GM23338 (cell line): Measurements from ENCODE around the gene PRKCQ. TPM values are rescaled to one million over a fixed set of nuclear protein-coding genes. Genes with fewer than 3 reads are reported as not detected.

ENCODE experiments used
- ATAC-seq: fragments of 200-7000 bp; cut with Tn5 transposase; 3 replicates; pipeline ENCODE4 v1.9.1; 2020
- DNase-seq: peaks from one replicate; pipeline ENCODE4 v3.0.0-alpha.2; 2015; ENCODE audit warnings: low spot score
- H2AFZ ChIP-seq: fragments of 200-600 bp; sonication (generic); 2 replicates; pipeline ENCODE4 v1.8.0; 2016; ENCODE audit warnings: antibody characterized with exemption, mild to moderate bottlenecking, moderate library complexity
- H3F3A ChIP-seq: fragments of 200-600 bp; sonication (generic); replicated peaks from 2 replicates; pipeline ENCODE4 v1.8.0; 2017; ENCODE audit warnings: antibody characterized with exemption, mixed run types, low read depth
- H3K27ac ChIP-seq: fragments of 200-600 bp; sonication (generic); 2 replicates; pipeline ENCODE4 v1.6.1; 2016; ENCODE audit warnings: low read depth
- H3K27me3 ChIP-seq: fragments of 200-600 bp; sonication (generic); 2 replicates; pipeline ENCODE4 v1.8.0; 2016; ENCODE audit warnings: mild to moderate bottlenecking, mixed run types, moderate library complexity; ENCODE audit not compliant: insufficient read depth
- H3K36me3 ChIP-seq: fragments of 200-600 bp; sonication (generic); 2 replicates; pipeline ENCODE4 v1.8.0; 2016; ENCODE audit warnings: mild to moderate bottlenecking; ENCODE audit not compliant: insufficient read depth
- H3K4me1 ChIP-seq: fragments of 200-600 bp; sonication (generic); 2 replicates; pipeline ENCODE4 v1.8.0; 2016; ENCODE audit warnings: mild to moderate bottlenecking, moderate library complexity; ENCODE audit not compliant: insufficient read depth
- H3K4me2 ChIP-seq: fragments of 200-600 bp; sonication (generic); 2 replicates; pipeline ENCODE4 v1.7.1; 2017; ENCODE audit warnings: mixed run types
- H3K4me3 ChIP-seq: fragments of 200-600 bp; sonication (generic); 2 replicates; pipeline ENCODE4 v1.6.1; 2016; ENCODE audit warnings: mixed run types
- H3K79me2 ChIP-seq: fragments of 200-600 bp; sonication (generic); replicated peaks from 2 replicates; pipeline ENCODE4 v1.8.0; 2017; ENCODE audit warnings: mild to moderate bottlenecking; ENCODE audit not compliant: insufficient read depth
- H3K9me2 ChIP-seq: fragments of 200-600 bp; sonication (generic); 2 replicates; pipeline ENCODE4 v1.8.0; 2017; ENCODE audit not compliant: insufficient read depth
- H4K20me1 ChIP-seq: fragments of 200-600 bp; sonication (generic); replicated peaks from 2 replicates; pipeline ENCODE4 v1.8.0; 2017; ENCODE audit warnings: mild to moderate bottlenecking; ENCODE audit not compliant: insufficient read depth
- H3K27ac Mint-ChIP-seq: 2 replicates; pipeline ENCODE4 v1.8.0; 2020; ENCODE audit warnings: inconsistent platforms, mild to moderate bottlenecking, moderate library complexity, mixed read lengths
- H3K27me3 Mint-ChIP-seq: 3 replicates; pipeline ENCODE4 v1.8.0; 2022; ENCODE audit warnings: low read depth, mild to moderate bottlenecking, moderate library complexity, mixed read lengths, inconsistent platforms; ENCODE audit not compliant: insufficient read depth, poor library complexity
- H3K36me3 Mint-ChIP-seq: 3 replicates; pipeline ENCODE4 v1.8.0; 2021; ENCODE audit warnings: low read depth, mild to moderate bottlenecking, inconsistent platforms, moderate library complexity, mixed read lengths
- H3K4me1 Mint-ChIP-seq: 3 replicates; pipeline ENCODE4 v1.8.0; 2020; ENCODE audit warnings: mild to moderate bottlenecking, inconsistent platforms, mixed read lengths
- H3K4me3 Mint-ChIP-seq: 3 replicates; pipeline ENCODE4 v1.8.0; 2021; ENCODE audit warnings: moderate library complexity, mild to moderate bottlenecking, inconsistent platforms, mixed read lengths
- H3K9me3 Mint-ChIP-seq: 3 replicates; pipeline ENCODE4 v1.8.0; 2020; ENCODE audit warnings: moderate library complexity, mild to moderate bottlenecking, inconsistent platforms, mixed read lengths
- CTCF ChIP-seq, 2 experiments: fragments of 200-600 bp in 1 of 2; sonication (generic) in 1 of 2; conservative IDR thresholded peaks; 2 replicates each; pipeline versions ENCODE4 v1.5.1 to v1.6.1; 2016 to 2017; ENCODE audit warnings: antibody characterized with exemption in 2 of 2, low read depth in 2 of 2, mild to moderate bottlenecking in 2 of 2, moderate library complexity in 1 of 2
- EZH2 ChIP-seq: fragments of 200-600 bp; sonication (generic); IDR thresholded peaks from one replicate; pipeline ENCODE4 v1.8.0; 2017; ENCODE audit warnings: antibody characterized with exemption, mild to moderate bottlenecking, low read depth; ENCODE audit not compliant: unreplicated experiment
- JUNB ChIP-seq: IDR thresholded peaks from one replicate; pipeline ENCODE4 v1.6.1; 2016; ENCODE audit warnings: antibody characterized with exemption; ENCODE audit not compliant: unreplicated experiment
- NANOG ChIP-seq: IDR thresholded peaks from 2 replicates; pipeline ENCODE4 v1.6.1; 2016; ENCODE audit warnings: antibody characterized with exemption, borderline replicate concordance
- POLR2AphosphoS5 ChIP-seq: IDR thresholded peaks from 2 replicates; pipeline ENCODE4 v1.6.1; 2016; ENCODE audit warnings: antibody characterized with exemption, low read depth
- STAT1 ChIP-seq: IDR thresholded peaks from one replicate; pipeline ENCODE4 v1.6.1; 2016; ENCODE audit warnings: antibody characterized with exemption; ENCODE audit not compliant: unreplicated experiment
- ZNF331 ChIP-seq: fragments of 250-450 bp; sonication (Bioruptor Pico); IDR thresholded peaks from 2 replicates; pipeline ENCODE4 v1.5.0; 2020; ENCODE audit warnings: low read depth, mild to moderate bottlenecking, moderate library complexity
- ZNF462 ChIP-seq: fragments of 250-450 bp; sonication (Bioruptor Pico); IDR thresholded peaks from 2 replicates; pipeline ENCODE4 v1.5.0; 2020; ENCODE audit warnings: mild to moderate bottlenecking, moderate library complexity
- polyA plus RNA-seq: library from polyadenylated mRNA; unstranded; fragments of >200 nt; fragmentation: Nextera tagmentation; extraction: Ambion mirVana; gene quantifications from 2 replicates; pipeline ENCODE4 v1.2.1, GENCODE V29; 2016
- total RNA-seq: library from RNA; depleted of rRNA; stranded (reverse); fragments of >200 nt; shearing (Covaris generic); gene quantifications from 2 replicates; pipeline ENCODE4 v1.2.3, GENCODE V29; 2014

Gene PRKCQ
- total and polyA plus RNA-seq, 2 experiments from 2014 or later: 12.6 to 28.5 TPM

GRCh38 chr10:6410830-6411229 is 169.2 kb downstream of the PRKCQ start:
- no peak overlapping the region for H3K4me3 Mint-ChIP-seq
- H3K27ac ChIP-seq: no peak overlapping the region
- no peaks in the 10 kb centered on the region for H3K9me2 ChIP-seq
- H3K4me3 ChIP-seq: no peak overlapping the region
- H3K27ac Mint-ChIP-seq: no peak overlapping the region
- H3K36me3 ChIP-seq: no peaks in the 10 kb centered on the region
- no peaks in the 10 kb centered on the region for H3K27me3 ChIP-seq
- no peaks in the 10 kb centered on the region for H4K20me1 ChIP-seq
- TF ChIP-seq CTCF (conservative IDR thresholded peaks at IDR 0.05; ENCODE audit: low read depth in 2 of 2) (no peak), ZNF462 (CRISPR knock-in tag) (no peak), POLR2AphosphoS5 (no peak), NANOG (no peak), JUNB (no peak), EZH2 (no peak), STAT1 (no peak), ZNF331 (CRISPR knock-in tag) (no peak)
- H3K36me3 Mint-ChIP-seq: no peaks in the 10 kb centered on the region
- no peak overlapping the region for H2AFZ ChIP-seq
- no peak overlapping the region for H3K4me2 ChIP-seq
- H3K4me1 ChIP-seq: no peaks in the 10 kb centered on the region
- H3K9me3 Mint-ChIP-seq: peaks cover 2% of the 10 kb centered on the region; the same call in 2 of the 3 replicates
- DNase-seq (no peak), ATAC-seq (no peak)
- H3F3A ChIP-seq: no peaks in the 10 kb centered on the region
- peaks cover 12% of the 10 kb centered on the region for H3K4me1 Mint-ChIP-seq
- H3K79me2 ChIP-seq: no peaks in the 10 kb centered on the region
- peaks cover 2% of the 10 kb centered on the region for H3K27me3 Mint-ChIP-seq
